SK-N-SH (cell line): ENCODE results near the gene MAPK4. TPM values are rescaled to one million over a fixed set of nuclear protein-coding genes. Genes with fewer than 3 reads are reported as not detected.

Experiments
- CTCF ChIA-PET: fragments of 300-600, 350-600 bp; formaldehyde crosslinking; extraction: SDS; loops from one replicate; lab custom pipeline; 2021; lab: Yijun Ruan, JAX
- POLR2A ChIA-PET: fragments of 350-600 bp; sonication (Branson Sonifier 250); formaldehyde crosslinking; extraction: SDS; loops from one replicate; lab custom pipeline; 2020; ENCODE audit warnings: antibody characterized with exemption, inconsistent platforms; lab: Yijun Ruan, JAX
- DNase-seq: peaks from one replicate; pipeline ENCODE4 v3.0.0; 2012
- H2AFZ ChIP-seq: fragments of 200-600 bp; sonication (generic); 2 replicates; pipeline ENCODE4 v1.8.1; 2016; ENCODE audit warnings: antibody characterized with exemption, mild to moderate bottlenecking, low read depth
- H3F3A ChIP-seq: fragments of 200-600 bp; sonication (generic); replicated peaks from 2 replicates; pipeline ENCODE3; 2016; ENCODE audit warnings: antibody characterized with exemption, mild to moderate bottlenecking; ENCODE audit not compliant: insufficient read depth
- H3K27ac ChIP-seq, 2 experiments: fragments of 200-500 bp in 1 of 2; fragments of 200-600 bp in 1 of 2; sonication (Bioruptor generic) in 1 of 2; sonication (generic), shearing (Covaris generic) in 1 of 2; 2 replicates each; pipeline versions ENCODE4 v1.5.1 to v1.6.1; 2014 to 2016; ENCODE audit warnings: low read depth in 2 of 2, inconsistent platforms in 1 of 2, low read length in 1 of 2, mild to moderate bottlenecking in 1 of 2, mixed read lengths in 1 of 2
- H3K27me3 ChIP-seq: fragments of 200-600 bp; sonication (generic), shearing (Covaris generic); 2 replicates; pipeline ENCODE4 v1.6.1; 2016; ENCODE audit warnings: mixed run types; ENCODE audit not compliant: insufficient read depth
- H3K36me3 ChIP-seq, 2 experiments: fragments of 200-500 bp in 1 of 2; fragments of 200-600 bp in 1 of 2; sonication (Bioruptor generic) in 1 of 2; sonication (generic) in 1 of 2; replicated peaks in 1 of 2; 2 replicates each; pipeline versions ENCODE3 to v1.5.1; 2014 to 2016; ENCODE audit warnings: low read length in 1 of 2, mild to moderate bottlenecking in 1 of 2; ENCODE audit not compliant: insufficient read depth in 2 of 2, control insufficient read depth in 1 of 2
- H3K4me1 ChIP-seq, 2 experiments: fragments of 200-500 bp in 1 of 2; fragments of 200-600 bp in 1 of 2; sonication (Bioruptor generic) in 1 of 2; sonication (generic), shearing (Covaris generic) in 1 of 2; 2 replicates each; pipeline versions ENCODE4 v1.5.1 to v1.6.1; 2014 to 2016; ENCODE audit warnings: low read depth in 1 of 2, low read length in 1 of 2, mixed run types in 1 of 2; ENCODE audit not compliant: insufficient read depth in 2 of 2, control insufficient read depth in 1 of 2
- H3K4me2 ChIP-seq: fragments of 200-600 bp; sonication (generic), shearing (Covaris generic); 2 replicates; pipeline ENCODE4 v1.6.1; 2017; ENCODE audit warnings: mixed run types
- H3K4me3 ChIP-seq, 2 experiments: fragments of 200-500 bp in 1 of 2; fragments of 200-600 bp in 1 of 2; sonication (Bioruptor generic) in 1 of 2; sonication (generic), shearing (Covaris generic) in 1 of 2; 2 replicates each; pipeline versions ENCODE4 v1.5.1 to v1.8.1; 2014 to 2016; ENCODE audit warnings: low read depth in 2 of 2, inconsistent platforms in 1 of 2, low read length in 1 of 2, mild to moderate bottlenecking in 1 of 2, mixed read lengths in 1 of 2, moderate library complexity in 1 of 2
- H3K79me2 ChIP-seq: fragments of 200-600 bp; sonication (generic); 2 replicates; pipeline ENCODE4 v1.8.1; 2017; ENCODE audit warnings: mild to moderate bottlenecking; ENCODE audit not compliant: insufficient read depth
- H3K9ac ChIP-seq: fragments of 200-600 bp; sonication (generic); 2 replicates; pipeline ENCODE4 v1.6.1; 2017; ENCODE audit warnings: mixed run types
- H3K9me2 ChIP-seq: fragments of 200-600 bp; sonication (generic); 2 replicates; pipeline ENCODE4 v1.6.1; 2017; ENCODE audit warnings: mixed run types
- H3K9me3 ChIP-seq: fragments of 200-600 bp; sonication (generic); 2 replicates; pipeline ENCODE4 v1.6.1; 2017; ENCODE audit warnings: mixed run types, mild to moderate bottlenecking, moderate library complexity
- H4K20me1 ChIP-seq: fragments of 200-600 bp; sonication (generic); 2 replicates; pipeline ENCODE4 v1.6.1; 2017; ENCODE audit warnings: mild to moderate bottlenecking, mixed run types; ENCODE audit not compliant: insufficient read depth
- CHD2 ChIP-seq: fragments of 150-350 bp; IDR thresholded peaks from 2 replicates; pipeline ENCODE4 v1.6.1; 2018; ENCODE audit warnings: low read length; ENCODE audit not compliant: partially characterized antibody
- EP300 ChIP-seq, 2 experiments: IDR thresholded peaks; 2 replicates each; pipeline versions ENCODE4 v1.4.0 to v1.6.1; 2012; ENCODE audit warnings: borderline replicate concordance in 1 of 2, low read depth in 1 of 2, low read length in 1 of 2
- GABPA ChIP-seq: IDR thresholded peaks from 2 replicates; pipeline ENCODE4 v1.4.0; 2012; ENCODE audit warnings: low read depth, mild to moderate bottlenecking
- JUND ChIP-seq: IDR thresholded peaks from 2 replicates; pipeline ENCODE4 v1.4.0; 2012
- MEF2A ChIP-seq: IDR thresholded peaks from 2 replicates; pipeline ENCODE4 v1.4.0; 2012; ENCODE audit warnings: low read depth, borderline replicate concordance
- NRF1 ChIP-seq: IDR thresholded peaks from 2 replicates; pipeline ENCODE4 v1.6.1; 2012; ENCODE audit warnings: low read depth, mild to moderate bottlenecking, low read length
- RCOR1 ChIP-seq: fragments of 150-350 bp; IDR thresholded peaks from 2 replicates; pipeline ENCODE4 v1.6.1; 2017; ENCODE audit warnings: antibody characterized with exemption, low read length
- RFX5 ChIP-seq: IDR thresholded peaks from 2 replicates; pipeline ENCODE4 v1.6.1; 2012; ENCODE audit warnings: mild to moderate bottlenecking, improper control_type of control experiment, low read length
- RXRA ChIP-seq: IDR thresholded peaks from 2 replicates; pipeline ENCODE4 v1.4.0; 2012; ENCODE audit warnings: low read depth, mild to moderate bottlenecking, borderline replicate concordance
- SIN3A ChIP-seq: IDR thresholded peaks from 2 replicates; pipeline ENCODE4 v1.6.1; 2012; ENCODE audit warnings: low read depth, mild to moderate bottlenecking, low read length, moderate library complexity, borderline replicate concordance
- TEAD4 ChIP-seq: IDR thresholded peaks from 2 replicates; pipeline ENCODE4 v1.4.0; 2012; ENCODE audit warnings: mild to moderate bottlenecking, borderline replicate concordance; ENCODE audit not compliant: insufficient read depth
- YY1 ChIP-seq: IDR thresholded peaks from 2 replicates; pipeline ENCODE4 v1.4.0; 2012; ENCODE audit warnings: low read depth, mild to moderate bottlenecking
- WGBS: methylation state at CpG from one replicate; pipeline ENCODE4 v1.1.6; 2017; ENCODE audit warnings: low lambda C conversion rate; 5-methylcytosine and 5-hydroxymethylcytosine counted together
- polyA plus RNA-seq, 3 experiments: library from polyadenylated mRNA; depleted of rRNA; stranded (reverse); fragments of >200 nt; gene quantifications; 2 replicates each; pipeline ENCODE4 v1.2.3, GENCODE V29; 2012
- TF ChIP-seq, protein P1 (sequence below): fragments of 150-350 bp; IDR thresholded peaks from 2 replicates; pipeline ENCODE4 v1.6.1; 2016; ENCODE audit warnings: mild to moderate bottlenecking, low read depth, low read length
- TF ChIP-seq, protein P2 (sequence below): IDR thresholded peaks from 2 replicates; pipeline ENCODE4 v1.6.1; 2012; ENCODE audit warnings: mild to moderate bottlenecking, low read depth, low read length, moderate library complexity
- TF ChIP-seq, protein P3 (sequence below): IDR thresholded peaks from 2 replicates; pipeline ENCODE4 v1.4.0; 2012; ENCODE audit warnings: low read depth
- TF ChIP-seq, protein P4 (sequence below): fragments of 150-350 bp; IDR thresholded peaks from 2 replicates; pipeline ENCODE4 v1.6.1; 2017; ENCODE audit warnings: antibody characterized with exemption, low read length, low read depth, borderline replicate concordance
- TF ChIP-seq, protein P5 (sequence below): IDR thresholded peaks from 2 replicates; pipeline ENCODE4 v1.4.0; 2012; ENCODE audit warnings: low read depth, borderline replicate concordance
- TF ChIP-seq, protein P6 (sequence below): fragments of 200-600 bp; sonication (generic); IDR thresholded peaks from 2 replicates; pipeline ENCODE4 v1.6.1; 2017; ENCODE audit warnings: antibody characterized with exemption, mild to moderate bottlenecking, moderate library complexity

MAPK4 gene
- polyA plus RNA-seq, 1 of the 3 experiments (the other 2 are of a cell fraction), result 0.02 TPM

DNA sequence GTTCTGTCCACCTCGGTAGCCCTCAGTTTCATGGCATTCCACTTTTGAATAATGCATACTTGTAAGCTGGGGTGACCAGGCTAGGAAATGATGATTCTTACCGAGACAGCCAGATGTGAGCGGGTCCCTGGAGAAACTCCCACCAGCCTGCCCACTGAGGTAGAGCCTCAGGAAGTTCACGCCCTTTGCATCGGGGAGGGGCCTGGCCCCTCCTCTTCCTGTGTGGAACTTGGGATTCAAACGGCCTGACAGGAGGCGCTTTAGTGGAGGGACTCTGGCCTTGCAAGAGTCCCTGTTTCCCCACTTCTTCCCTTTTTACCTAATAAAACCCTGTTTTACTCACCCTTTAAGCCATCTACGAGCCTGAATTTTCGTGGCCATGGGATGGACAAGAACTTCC lies 215.3 kb downstream of the MAPK4 start:
- H3K9me3 ChIP-seq, result no peaks in the 10 kb centered on the region
- DNase-seq, result no peak
- no peaks in the 10 kb centered on the region for H3K9me2 ChIP-seq
- H4K20me1 ChIP-seq, result no peaks in the 10 kb centered on the region
- H3K79me2 ChIP-seq, result no peaks in the 10 kb centered on the region
- no peak overlapping the region for H3K4me3 ChIP-seq
- no peak for TF ChIP-seq RFX5
- TF ChIP-seq MEF2A, result no peak
- TF ChIP-seq, protein P1, sequence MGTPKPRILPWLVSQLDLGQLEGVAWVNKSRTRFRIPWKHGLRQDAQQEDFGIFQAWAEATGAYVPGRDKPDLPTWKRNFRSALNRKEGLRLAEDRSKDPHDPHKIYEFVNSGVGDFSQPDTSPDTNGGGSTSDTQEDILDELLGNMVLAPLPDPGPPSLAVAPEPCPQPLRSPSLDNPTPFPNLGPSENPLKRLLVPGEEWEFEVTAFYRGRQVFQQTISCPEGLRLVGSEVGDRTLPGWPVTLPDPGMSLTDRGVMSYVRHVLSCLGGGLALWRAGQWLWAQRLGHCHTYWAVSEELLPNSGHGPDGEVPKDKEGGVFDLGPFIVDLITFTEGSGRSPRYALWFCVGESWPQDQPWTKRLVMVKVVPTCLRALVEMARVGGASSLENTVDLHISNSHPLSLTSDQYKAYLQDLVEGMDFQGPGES, result no peak
- TF ChIP-seq EP300 (IDR thresholded peaks at IDR 0.05; ENCODE audit: borderline replicate concordance in 1 of 2, low read depth in 1 of 2, low read length in 1 of 2), result no peak
- TF ChIP-seq TEAD4, result no peak
- TF ChIP-seq, protein P2, sequence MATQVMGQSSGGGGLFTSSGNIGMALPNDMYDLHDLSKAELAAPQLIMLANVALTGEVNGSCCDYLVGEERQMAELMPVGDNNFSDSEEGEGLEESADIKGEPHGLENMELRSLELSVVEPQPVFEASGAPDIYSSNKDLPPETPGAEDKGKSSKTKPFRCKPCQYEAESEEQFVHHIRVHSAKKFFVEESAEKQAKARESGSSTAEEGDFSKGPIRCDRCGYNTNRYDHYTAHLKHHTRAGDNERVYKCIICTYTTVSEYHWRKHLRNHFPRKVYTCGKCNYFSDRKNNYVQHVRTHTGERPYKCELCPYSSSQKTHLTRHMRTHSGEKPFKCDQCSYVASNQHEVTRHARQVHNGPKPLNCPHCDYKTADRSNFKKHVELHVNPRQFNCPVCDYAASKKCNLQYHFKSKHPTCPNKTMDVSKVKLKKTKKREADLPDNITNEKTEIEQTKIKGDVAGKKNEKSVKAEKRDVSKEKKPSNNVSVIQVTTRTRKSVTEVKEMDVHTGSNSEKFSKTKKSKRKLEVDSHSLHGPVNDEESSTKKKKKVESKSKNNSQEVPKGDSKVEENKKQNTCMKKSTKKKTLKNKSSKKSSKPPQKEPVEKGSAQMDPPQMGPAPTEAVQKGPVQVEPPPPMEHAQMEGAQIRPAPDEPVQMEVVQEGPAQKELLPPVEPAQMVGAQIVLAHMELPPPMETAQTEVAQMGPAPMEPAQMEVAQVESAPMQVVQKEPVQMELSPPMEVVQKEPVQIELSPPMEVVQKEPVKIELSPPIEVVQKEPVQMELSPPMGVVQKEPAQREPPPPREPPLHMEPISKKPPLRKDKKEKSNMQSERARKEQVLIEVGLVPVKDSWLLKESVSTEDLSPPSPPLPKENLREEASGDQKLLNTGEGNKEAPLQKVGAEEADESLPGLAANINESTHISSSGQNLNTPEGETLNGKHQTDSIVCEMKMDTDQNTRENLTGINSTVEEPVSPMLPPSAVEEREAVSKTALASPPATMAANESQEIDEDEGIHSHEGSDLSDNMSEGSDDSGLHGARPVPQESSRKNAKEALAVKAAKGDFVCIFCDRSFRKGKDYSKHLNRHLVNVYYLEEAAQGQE, result no peak
- TF ChIP-seq, protein P3, sequence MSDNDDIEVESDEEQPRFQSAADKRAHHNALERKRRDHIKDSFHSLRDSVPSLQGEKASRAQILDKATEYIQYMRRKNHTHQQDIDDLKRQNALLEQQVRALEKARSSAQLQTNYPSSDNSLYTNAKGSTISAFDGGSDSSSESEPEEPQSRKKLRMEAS, result no peak
- no peak for TF ChIP-seq SIN3A
- TF ChIP-seq, protein P4, sequence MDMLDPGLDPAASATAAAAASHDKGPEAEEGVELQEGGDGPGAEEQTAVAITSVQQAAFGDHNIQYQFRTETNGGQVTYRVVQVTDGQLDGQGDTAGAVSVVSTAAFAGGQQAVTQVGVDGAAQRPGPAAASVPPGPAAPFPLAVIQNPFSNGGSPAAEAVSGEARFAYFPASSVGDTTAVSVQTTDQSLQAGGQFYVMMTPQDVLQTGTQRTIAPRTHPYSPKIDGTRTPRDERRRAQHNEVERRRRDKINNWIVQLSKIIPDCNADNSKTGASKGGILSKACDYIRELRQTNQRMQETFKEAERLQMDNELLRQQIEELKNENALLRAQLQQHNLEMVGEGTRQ, result no peak
- TF ChIP-seq NRF1, result no peak
- TF ChIP-seq RCOR1, result no peak
- no peak for TF ChIP-seq RXRA
- TF ChIP-seq YY1, result no peak
- no peak for TF ChIP-seq GABPA
- no peak for TF ChIP-seq JUND
- no peak for TF ChIP-seq CHD2
- TF ChIP-seq, protein P5, sequence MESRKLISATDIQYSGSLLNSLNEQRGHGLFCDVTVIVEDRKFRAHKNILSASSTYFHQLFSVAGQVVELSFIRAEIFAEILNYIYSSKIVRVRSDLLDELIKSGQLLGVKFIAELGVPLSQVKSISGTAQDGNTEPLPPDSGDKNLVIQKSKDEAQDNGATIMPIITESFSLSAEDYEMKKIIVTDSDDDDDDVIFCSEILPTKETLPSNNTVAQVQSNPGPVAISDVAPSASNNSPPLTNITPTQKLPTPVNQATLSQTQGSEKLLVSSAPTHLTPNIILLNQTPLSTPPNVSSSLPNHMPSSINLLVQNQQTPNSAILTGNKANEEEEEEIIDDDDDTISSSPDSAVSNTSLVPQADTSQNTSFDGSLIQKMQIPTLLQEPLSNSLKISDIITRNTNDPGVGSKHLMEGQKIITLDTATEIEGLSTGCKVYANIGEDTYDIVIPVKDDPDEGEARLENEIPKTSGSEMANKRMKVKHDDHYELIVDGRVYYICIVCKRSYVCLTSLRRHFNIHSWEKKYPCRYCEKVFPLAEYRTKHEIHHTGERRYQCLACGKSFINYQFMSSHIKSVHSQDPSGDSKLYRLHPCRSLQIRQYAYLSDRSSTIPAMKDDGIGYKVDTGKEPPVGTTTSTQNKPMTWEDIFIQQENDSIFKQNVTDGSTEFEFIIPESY, result no peak
- TF ChIP-seq, protein P6, sequence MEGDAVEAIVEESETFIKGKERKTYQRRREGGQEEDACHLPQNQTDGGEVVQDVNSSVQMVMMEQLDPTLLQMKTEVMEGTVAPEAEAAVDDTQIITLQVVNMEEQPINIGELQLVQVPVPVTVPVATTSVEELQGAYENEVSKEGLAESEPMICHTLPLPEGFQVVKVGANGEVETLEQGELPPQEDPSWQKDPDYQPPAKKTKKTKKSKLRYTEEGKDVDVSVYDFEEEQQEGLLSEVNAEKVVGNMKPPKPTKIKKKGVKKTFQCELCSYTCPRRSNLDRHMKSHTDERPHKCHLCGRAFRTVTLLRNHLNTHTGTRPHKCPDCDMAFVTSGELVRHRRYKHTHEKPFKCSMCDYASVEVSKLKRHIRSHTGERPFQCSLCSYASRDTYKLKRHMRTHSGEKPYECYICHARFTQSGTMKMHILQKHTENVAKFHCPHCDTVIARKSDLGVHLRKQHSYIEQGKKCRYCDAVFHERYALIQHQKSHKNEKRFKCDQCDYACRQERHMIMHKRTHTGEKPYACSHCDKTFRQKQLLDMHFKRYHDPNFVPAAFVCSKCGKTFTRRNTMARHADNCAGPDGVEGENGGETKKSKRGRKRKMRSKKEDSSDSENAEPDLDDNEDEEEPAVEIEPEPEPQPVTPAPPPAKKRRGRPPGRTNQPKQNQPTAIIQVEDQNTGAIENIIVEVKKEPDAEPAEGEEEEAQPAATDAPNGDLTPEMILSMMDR, result no peak
- TF ChIP-seq, all 33 proteins: peak for 0
- no peaks in the 10 kb centered on the region for H3K36me3 ChIP-seq
- ChIA-PET POLR2A (no interaction called here), CTCF (interaction anchor here (1.0 kb wide), 1 partner anchor 9 kb away, joined by 5 read pairs; no protein-coding TSS in a partner anchor)
- no peak overlapping the region for H2AFZ ChIP-seq
- no peak overlapping the region for H3K27ac ChIP-seq
- no peaks in the 10 kb centered on the region for H3F3A ChIP-seq
- no peaks in the 10 kb centered on the region; a peak in 1 of 4 replicates for H3K4me1 ChIP-seq
- H3K27me3 ChIP-seq, result no peaks in the 10 kb centered on the region; the same call in 1 of the 2 replicates
- H3K4me2 ChIP-seq, result no peak overlapping the region
- WGBS, result 60% methylated on average over 9 of the region's 9 CpGs
- no peak overlapping the region for H3K9ac ChIP-seq
